Prostate gland (tissue), 2 donors: ENCODE measurements around the gene PPP1R11.

Experiments
- POLR2A ChIP-seq: fragments of 450-650 bp; IDR thresholded peaks from one replicate; pipeline ENCODE4 v1.6.1; 2016; ENCODE audit warnings: antibody characterized with exemption, mild to moderate bottlenecking
- POLR2AphosphoS5 ChIP-seq: sonication (generic); formaldehyde crosslinking; IDR thresholded peaks from one replicate; pipeline ENCODE4 v1.6.1; 2017; ENCODE audit warnings: antibody characterized with exemption
- TF ChIP-seq, protein P1 (sequence below), 4 experiments: fragments of 200-600 bp in 2 of 4; fragments of 450-650 bp in 2 of 4; sonication (generic) in 2 of 4; IDR thresholded peaks; 1 replicate in 3 of 4; 2 replicates in 1 of 4; pipeline ENCODE4 v1.5.1; 2016 to 2019; ENCODE audit warnings: antibody characterized with exemption in 4 of 4, mild to moderate bottlenecking in 2 of 4, moderate library complexity in 2 of 4

DNA sequence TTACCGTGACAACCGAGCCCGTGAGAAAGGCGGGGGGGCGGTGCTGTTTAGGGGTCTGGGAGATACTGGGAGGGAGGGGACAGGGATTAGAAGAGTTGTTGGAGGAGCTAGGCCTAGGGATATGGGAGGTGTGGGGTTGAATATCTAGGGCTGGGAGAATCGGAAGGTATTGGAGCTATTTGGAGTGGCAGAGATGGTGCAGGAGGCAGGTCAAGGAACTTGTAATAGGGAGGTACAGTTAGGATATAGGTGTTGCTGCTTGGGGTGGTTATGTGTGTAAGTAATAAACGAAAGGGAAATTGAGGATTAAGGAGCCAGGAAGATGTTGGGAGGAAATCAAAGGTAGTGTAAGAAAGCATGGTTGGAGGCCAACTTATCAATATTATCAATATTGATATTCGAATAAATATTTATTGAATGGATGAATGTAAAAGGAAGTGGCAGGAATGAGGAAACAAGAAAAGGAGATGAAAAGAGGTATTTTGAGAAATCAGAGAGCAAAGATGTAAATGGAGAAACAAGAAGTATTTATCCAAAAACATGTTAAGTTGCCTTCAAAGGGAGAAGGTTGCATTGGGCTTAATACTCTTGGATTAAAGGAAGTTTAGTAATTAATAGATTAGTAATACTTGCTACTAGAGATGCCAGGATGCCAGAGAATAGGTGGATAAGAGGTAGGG, 602 bp downstream of the PPP1R11 start:
- TF ChIP-seq, protein P1, sequence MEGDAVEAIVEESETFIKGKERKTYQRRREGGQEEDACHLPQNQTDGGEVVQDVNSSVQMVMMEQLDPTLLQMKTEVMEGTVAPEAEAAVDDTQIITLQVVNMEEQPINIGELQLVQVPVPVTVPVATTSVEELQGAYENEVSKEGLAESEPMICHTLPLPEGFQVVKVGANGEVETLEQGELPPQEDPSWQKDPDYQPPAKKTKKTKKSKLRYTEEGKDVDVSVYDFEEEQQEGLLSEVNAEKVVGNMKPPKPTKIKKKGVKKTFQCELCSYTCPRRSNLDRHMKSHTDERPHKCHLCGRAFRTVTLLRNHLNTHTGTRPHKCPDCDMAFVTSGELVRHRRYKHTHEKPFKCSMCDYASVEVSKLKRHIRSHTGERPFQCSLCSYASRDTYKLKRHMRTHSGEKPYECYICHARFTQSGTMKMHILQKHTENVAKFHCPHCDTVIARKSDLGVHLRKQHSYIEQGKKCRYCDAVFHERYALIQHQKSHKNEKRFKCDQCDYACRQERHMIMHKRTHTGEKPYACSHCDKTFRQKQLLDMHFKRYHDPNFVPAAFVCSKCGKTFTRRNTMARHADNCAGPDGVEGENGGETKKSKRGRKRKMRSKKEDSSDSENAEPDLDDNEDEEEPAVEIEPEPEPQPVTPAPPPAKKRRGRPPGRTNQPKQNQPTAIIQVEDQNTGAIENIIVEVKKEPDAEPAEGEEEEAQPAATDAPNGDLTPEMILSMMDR (IDR thresholded peaks at IDR 0.05) = no peak
- TF ChIP-seq POLR2A (no peak), POLR2AphosphoS5 (no peak)
